Stimulated activated naive CD8-positive, alpha-beta T cell treated with anti-CD3 and anti-CD28 coated beads, Interleukin-15, amount 100 ng/mL, for 72 hours (primary cell): ENCODE results near the gene AFF2.

ENCODE experiments used
- ATAC-seq: fragments of 150-1000 bp; cut with Tn5 transposase; 2 replicates; pipeline ENCODE4 v1.10.0; 2021; ENCODE audit warnings: mild to moderate bottlenecking, moderate library complexity
- DNase-seq, 2 donors: peaks; one replicate each; pipeline ENCODE4 v3.0.0; 2021 to 2022
- H3K27ac Mint-ChIP-seq, 2 donors: one replicate each; pipeline ENCODE4 v1.8.0; 2022; ENCODE audit warnings: mild to moderate bottlenecking in 2 of 2, mixed read lengths in 2 of 2, moderate library complexity in 2 of 2
- H3K27me3 Mint-ChIP-seq: one replicate; pipeline ENCODE4 v1.8.0; 2022; ENCODE audit warnings: mixed read lengths
- H3K4me1 Mint-ChIP-seq: one replicate; pipeline ENCODE4 v1.8.0; 2022; ENCODE audit warnings: mild to moderate bottlenecking, mixed read lengths
- H3K4me3 Mint-ChIP-seq, 2 donors: one replicate each; pipeline ENCODE4 v1.8.0; 2022; ENCODE audit warnings: mild to moderate bottlenecking in 2 of 2, mixed read lengths in 2 of 2, moderate library complexity in 1 of 2
- H3K9me3 Mint-ChIP-seq, 2 donors: one replicate each; pipeline ENCODE4 v1.8.0; 2022; ENCODE audit warnings: mixed read lengths in 2 of 2

The AFF2 gene

DNA sequence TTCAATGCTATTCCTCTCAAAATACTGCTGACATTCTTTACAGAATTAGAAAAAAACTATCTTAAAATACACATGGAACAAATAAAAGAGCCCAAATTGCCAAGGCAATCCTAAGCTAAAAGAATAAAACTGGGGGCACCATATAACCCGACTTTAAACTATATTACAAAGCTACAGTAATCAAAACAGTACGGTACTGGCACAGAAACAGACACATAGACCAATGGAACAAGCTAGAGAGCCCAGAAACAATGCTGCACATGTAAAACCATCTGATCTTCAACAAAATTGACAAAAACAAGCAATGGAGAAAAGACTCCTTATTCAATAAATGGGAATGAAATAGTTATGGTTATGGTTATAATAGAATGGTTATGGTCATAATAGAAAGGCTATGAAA is 522.1 kb downstream of the AFF2 start:
- DNase-seq (no peak), ATAC-seq (no peak)
- Mint-ChIP-seq H3K4me1 (no peaks in the 10 kb centered on the region), H3K4me3 (no peak overlapping the region), H3K27me3 (no peaks in the 10 kb centered on the region), H3K27ac (no peak overlapping the region), H3K9me3 (peaks cover 0 to 3% of the 10 kb centered on the region in 2 donors)

DNA sequence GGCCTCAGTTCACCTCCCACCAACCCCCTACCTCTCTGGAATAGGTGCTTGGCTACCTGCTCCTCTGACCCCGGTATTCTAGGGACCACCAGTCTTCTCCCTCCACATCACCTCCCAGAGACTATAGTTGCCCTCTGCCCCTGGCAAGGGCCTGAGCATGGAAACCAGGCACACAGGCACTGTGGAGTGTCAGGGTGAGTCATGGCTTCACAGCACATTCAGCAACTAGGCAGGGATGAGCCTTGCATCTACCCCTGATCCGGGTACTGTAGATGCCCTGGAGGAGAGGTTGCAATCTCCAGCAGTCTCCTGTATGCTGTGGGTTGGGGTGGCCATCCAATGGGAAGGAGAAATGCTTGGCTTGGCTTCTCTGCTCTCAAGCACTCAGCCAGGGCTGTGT is 532.0 kb downstream of the AFF2 start:
- Mint-ChIP-seq H3K4me1 (no peaks in the 10 kb centered on the region), H3K27ac (no peak overlapping the region), H3K4me3 (no peak overlapping the region), H3K27me3 (no peaks in the 10 kb centered on the region), H3K9me3 (no peaks in the 10 kb centered on the region)
- ATAC-seq (no peak), DNase-seq (no peak)

DNA sequence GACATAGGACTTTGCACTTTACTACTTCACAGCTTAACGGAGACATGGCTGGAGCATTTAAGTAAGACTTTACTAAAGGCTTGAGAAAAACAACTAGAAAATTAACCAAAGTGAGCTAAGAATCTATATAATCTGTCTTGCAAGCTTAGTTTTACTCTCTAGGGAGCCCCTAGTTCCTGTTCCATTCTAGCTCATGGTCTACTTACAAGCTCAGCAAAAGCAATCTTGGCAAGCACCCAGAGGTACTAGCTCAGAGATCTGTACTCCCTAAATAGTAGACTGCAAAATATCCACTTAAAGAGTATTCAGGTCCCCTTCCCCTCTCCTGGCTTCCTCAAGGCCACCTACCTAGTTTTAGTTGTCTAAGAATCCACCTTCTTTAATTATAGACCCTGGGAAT is 535.7 kb downstream of the AFF2 start:
- ATAC-seq (no peak), DNase-seq (no peak)
- Mint-ChIP-seq H3K4me3 (no peak overlapping the region), H3K9me3 (no peaks in the 10 kb centered on the region), H3K27me3 (no peaks in the 10 kb centered on the region), H3K27ac (peak overlapping the region in 1 of 2 donors; percentile 65), H3K4me1 (no peaks in the 10 kb centered on the region)

DNA sequence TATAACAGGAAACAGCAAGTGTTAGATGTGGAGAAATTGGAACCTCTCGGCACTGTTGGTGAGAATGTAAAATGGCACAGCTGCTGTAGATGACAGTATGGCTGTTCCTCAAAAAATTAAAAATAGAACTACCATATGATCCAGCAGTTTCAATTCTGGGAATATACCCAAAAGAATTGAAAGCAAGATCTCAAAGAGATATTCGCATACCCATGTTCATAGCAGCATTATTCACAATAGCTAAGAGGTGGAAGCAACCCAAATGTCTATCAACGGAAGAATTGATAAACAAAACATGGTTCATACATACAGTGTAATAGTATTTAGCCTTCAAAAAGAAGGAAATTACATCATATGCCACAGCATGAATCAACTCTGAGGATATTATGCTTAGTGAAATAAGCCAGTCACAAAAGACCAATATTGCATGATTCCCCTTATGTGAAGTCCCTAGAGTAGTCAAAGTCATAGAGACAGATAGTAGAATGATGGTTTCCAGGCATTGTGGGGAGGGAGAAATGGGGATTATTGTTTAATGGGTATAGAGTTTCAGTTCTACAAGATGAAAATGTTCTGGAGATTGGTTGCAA is 537.0 kb downstream of the AFF2 start:
- no peak overlapping the region for H3K27ac Mint-ChIP-seq
- H3K9me3 Mint-ChIP-seq = no peaks in the 10 kb centered on the region
- ATAC-seq = no peak
- H3K27me3 Mint-ChIP-seq = no peaks in the 10 kb centered on the region
- H3K4me3 Mint-ChIP-seq = no peak overlapping the region
- no peaks in the 10 kb centered on the region for H3K4me1 Mint-ChIP-seq
- no peak for DNase-seq

DNA sequence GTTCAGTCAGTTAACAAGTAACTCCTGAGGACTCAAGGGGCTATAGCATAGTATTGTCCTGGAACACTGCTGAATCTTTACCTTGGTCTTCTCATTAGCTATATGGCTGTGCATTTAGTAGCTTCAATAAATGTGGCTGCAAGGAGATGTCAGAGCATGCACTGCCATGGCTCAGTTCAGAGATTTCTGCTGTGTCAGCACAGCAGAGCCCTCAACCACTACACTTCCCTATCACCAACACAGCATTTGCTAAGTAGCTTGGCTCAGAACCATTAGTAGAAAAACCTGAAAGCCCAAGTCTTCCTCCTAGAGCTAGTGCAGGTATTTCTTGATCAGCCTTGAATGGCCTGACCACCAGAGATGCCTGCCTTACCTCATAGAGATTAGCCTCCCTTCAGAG is 538.6 kb downstream of the AFF2 start:
- no peak overlapping the region for H3K4me3 Mint-ChIP-seq

DNA sequence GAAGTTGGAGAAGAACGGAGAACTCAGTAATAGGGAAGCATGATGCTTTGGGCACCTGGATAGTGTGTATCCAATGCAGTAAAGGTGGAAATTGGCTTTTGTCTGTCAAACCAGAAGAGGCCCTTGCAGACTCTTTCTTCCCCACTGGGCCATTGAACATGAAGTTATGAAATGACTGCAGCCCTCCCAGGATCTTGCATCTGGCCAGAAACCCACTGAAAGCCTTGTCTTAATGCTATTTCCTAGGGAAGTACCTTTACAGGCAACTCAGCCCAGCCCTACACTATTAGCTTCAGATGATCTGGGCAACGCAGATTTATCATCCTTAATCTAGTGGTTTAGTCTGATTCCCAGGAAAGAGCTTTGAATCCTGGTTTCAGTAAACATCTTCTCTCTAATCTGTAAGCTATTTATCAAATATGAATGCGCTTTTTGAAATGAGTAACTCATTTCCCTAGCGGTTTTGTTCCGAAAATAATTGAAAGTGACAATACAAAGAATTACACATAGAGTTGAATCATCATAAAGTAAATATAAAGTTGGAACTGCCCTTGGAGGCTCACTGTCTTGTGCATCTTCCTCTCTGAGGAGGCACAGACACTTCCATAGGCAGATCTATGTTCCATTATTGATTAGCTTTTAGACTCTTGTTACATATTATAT is 540.6 kb downstream of the AFF2 start:
- Mint-ChIP-seq H3K27me3 (no peaks in the 10 kb centered on the region), H3K4me1 (no peaks in the 10 kb centered on the region), H3K9me3 (no peaks in the 10 kb centered on the region), H3K4me3 (no peak overlapping the region), H3K27ac (no peak overlapping the region)
- ATAC-seq = no peak
- DNase-seq = no peak

More for the DNA sequence above, 538.6 kb downstream of the AFF2 start:
- ATAC-seq (no peak), DNase-seq (no peak)
- Mint-ChIP-seq H3K27me3 (no peaks in the 10 kb centered on the region), H3K9me3 (no peaks in the 10 kb centered on the region), H3K27ac (no peak overlapping the region), H3K4me1 (no peaks in the 10 kb centered on the region)

DNA sequence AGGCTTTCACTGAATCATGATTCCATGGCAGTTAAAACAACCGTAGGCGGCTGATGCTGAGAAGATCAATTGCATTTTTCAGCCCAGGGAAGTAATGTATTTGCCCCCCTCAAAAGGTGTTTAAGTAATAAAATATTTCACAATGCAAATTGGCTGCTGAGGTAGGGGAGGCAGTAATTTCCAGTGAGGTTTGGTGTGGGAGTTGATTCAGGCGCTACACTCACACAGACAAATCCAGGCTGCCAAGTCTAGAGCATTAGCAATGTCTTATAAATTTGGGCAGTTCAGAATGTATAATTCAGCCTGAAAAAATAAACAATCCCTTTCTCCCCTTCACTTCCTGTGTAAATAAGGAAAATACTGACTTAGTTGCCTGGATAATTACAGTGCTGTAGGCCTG is 543.0 kb downstream of the AFF2 start:
- no peak overlapping the region for H3K4me3 Mint-ChIP-seq
- ATAC-seq = no peak
- no peak for DNase-seq
- H3K27me3 Mint-ChIP-seq = no peaks in the 10 kb centered on the region
- no peaks in the 10 kb centered on the region for H3K9me3 Mint-ChIP-seq
- no peaks in the 10 kb centered on the region for H3K4me1 Mint-ChIP-seq
- no peak overlapping the region for H3K27ac Mint-ChIP-seq

DNA sequence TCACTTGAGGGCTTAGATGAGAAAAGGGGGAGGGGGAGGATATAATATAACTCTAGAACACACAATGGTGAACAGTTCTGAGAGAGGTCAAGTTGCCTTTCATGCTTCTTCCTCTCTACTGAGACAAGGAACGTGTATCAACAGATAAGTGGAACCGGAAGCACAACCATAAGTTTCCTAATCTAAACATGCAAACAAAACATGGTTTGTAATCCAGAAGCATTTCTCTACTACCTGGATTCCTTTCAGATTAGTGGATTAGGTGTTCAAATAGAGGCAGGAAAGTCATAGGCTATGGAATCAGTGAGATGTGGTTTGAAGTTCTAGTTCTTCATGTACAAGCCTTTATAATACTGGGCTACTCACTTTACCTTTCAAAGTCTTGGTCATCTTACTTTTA is 544.1 kb downstream of the AFF2 start:
- Mint-ChIP-seq H3K4me1 (no peaks in the 10 kb centered on the region), H3K27me3 (no peaks in the 10 kb centered on the region), H3K9me3 (no peaks in the 10 kb centered on the region), H3K27ac (no peak overlapping the region), H3K4me3 (no peak overlapping the region)
- no peak for ATAC-seq
- no peak for DNase-seq

DNA sequence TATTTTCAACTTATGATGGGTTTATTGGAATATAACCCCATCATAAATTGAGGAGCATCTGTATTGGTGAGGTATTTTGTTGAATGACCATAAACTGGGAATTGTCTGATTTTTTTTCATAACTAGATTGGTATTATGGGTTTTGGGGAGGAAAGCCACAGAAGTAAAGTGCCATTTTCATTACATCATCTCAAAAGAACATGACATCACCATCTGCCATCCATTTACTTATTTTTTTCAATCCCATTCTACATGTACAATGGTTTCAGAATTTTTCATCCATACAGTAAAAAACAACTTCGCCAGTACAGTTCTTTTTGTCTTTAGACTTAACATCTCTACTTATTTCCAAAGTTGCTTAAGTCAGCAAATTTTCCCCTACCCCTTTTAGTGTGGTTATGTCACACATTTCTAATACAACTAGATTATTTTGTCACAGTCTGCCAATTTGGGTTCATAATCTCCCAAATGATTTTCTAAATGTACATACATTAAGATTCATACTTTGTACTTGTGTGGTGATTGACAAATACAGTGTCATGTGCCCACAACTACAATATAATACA is 545.3 kb downstream of the AFF2 start:
- Mint-ChIP-seq H3K4me1 (no peaks in the 10 kb centered on the region), H3K9me3 (no peaks in the 10 kb centered on the region), H3K4me3 (no peak overlapping the region), H3K27ac (no peak overlapping the region), H3K27me3 (no peaks in the 10 kb centered on the region)
- ATAC-seq (no peak), DNase-seq (no peak)
